ENCODE measurements around the gene AKR1D1. TPM values are rescaled to one million over a fixed set of nuclear protein-coding genes. Genes with fewer than 3 reads are reported as not detected.

AKR1D1 gene
- total RNA-seq, 1 experiment from 2014 or later, result 0.10 TPM

GRCh38 chr7:138033241-138033640, 43.0 kb upstream of the AKR1D1 start (continued):
- TF ChIP-seq ZBTB33 (IDR thresholded peaks at IDR 0.05; ENCODE audit: extremely low read depth, insufficient replicate concordance, low read length) (no peak), ELF1 (IDR thresholded peaks at IDR 0.05; ENCODE audit: borderline replicate concordance, low read depth) (no peak), CEBPB (IDR thresholded peaks at IDR 0.05; ENCODE audit: low read depth) (no peak), POLR2AphosphoS5 (IDR thresholded peaks at IDR 0.05; ENCODE audit: low read depth, low read length) (no peak)

- no TSS peak for BruUV-seq (replicated peaks)
Measured at GRCh38 chr7:138036135-138036534, 40.1 kb upstream of the AKR1D1 start.

More at GRCh38 chr7:138036135-138036534, 40.1 kb upstream of the AKR1D1 start:
- Histone ChIP-seq H3K9me2 (ENCODE audit: insufficient read depth) (no peaks in the 10 kb centered on the region), H3K9me3 (ENCODE audit: control insufficient read depth in 1 of 2, insufficient read depth in 1 of 2, low read depth in 1 of 2, low read length in 2 of 2) (no peaks in the 10 kb centered on the region; a peak in 1 of 4 replicates), H3K4me1 (ENCODE audit: control insufficient read depth in 1 of 2, insufficient read depth in 2 of 2, low read length in 2 of 2) (no peaks in the 10 kb centered on the region), H3K27me3 (ENCODE audit: insufficient read depth, low read length) (no peaks in the 10 kb centered on the region), H3K4me3 (replicated peaks in 1 of 2; ENCODE audit: low read depth in 1 of 2, low read length in 2 of 2) (no peak overlapping the region), H3K9ac (ENCODE audit: low read length) (no peak overlapping the region), H3K36me3 (ENCODE audit: control insufficient read depth in 1 of 2, insufficient read depth in 2 of 2, low read length in 2 of 2) (no peaks in the 10 kb centered on the region), H3K27ac (ENCODE audit: low read depth, low read length) (no peak overlapping the region), H3K4me2 (ENCODE audit: low read length) (no peak overlapping the region), H2AFZ (ENCODE audit: low read depth, low read length, poor library complexity, severe bottlenecking) (no peak overlapping the region), H3K79me2 (ENCODE audit: insufficient read depth, low read length) (no peaks in the 10 kb centered on the region), H4K20me1 (ENCODE audit: insufficient read depth) (no peaks in the 10 kb centered on the region)
- ATAC-seq, result no peak
- ChIA-PET RAD21 (ENCODE audit: low non-redundant PET in 1 of 2, low total read pairs in 2 of 2, uncharacterized antibody in 2 of 2, unreplicated experiment in 2 of 2) (no interaction called here), CTCF (no interaction called here), POLR2A (no interaction called here)
- intact Hi-C loops (cut with micrococcal nuclease), result no loop called here
- TF ChIP-seq ZNF274 (IDR thresholded peaks at IDR 0.05; ENCODE audit: low read depth, low read length), result no peak
- TF ChIP-seq SIN3A (IDR thresholded peaks at IDR 0.05; ENCODE audit: low read depth), result no peak
- TF ChIP-seq POLR2A (IDR thresholded peaks at IDR 0.05; ENCODE audit: borderline replicate concordance, extremely low read depth, insufficient read depth, insufficient read length), result no peak
- TF ChIP-seq CEBPB (IDR thresholded peaks at IDR 0.05; ENCODE audit: low read depth), result no peak
- no peak for TF ChIP-seq EGR1 (IDR thresholded peaks at IDR 0.05; ENCODE audit: low read depth)
- TF ChIP-seq YY1 (IDR thresholded peaks at IDR 0.05; ENCODE audit: extremely low read depth, insufficient replicate concordance, low read depth, low read length), result no peak
- no peak for TF ChIP-seq ZFX (IDR thresholded peaks at IDR 0.05)
- no peak for TF ChIP-seq ATF3 (IDR thresholded peaks at IDR 0.05)
- no peak for TF ChIP-seq CBX3 (IDR thresholded peaks at IDR 0.05; ENCODE audit: low read depth)
- TF ChIP-seq JUND (IDR thresholded peaks at IDR 0.05), result no peak
- no peak for TF ChIP-seq ZBTB33 (IDR thresholded peaks at IDR 0.05; ENCODE audit: extremely low read depth, insufficient replicate concordance, low read length)
- no peak for TF ChIP-seq RAD21 (IDR thresholded peaks at IDR 0.05; ENCODE audit: low read depth)
- TF ChIP-seq TCF7L2 (IDR thresholded peaks at IDR 0.05; ENCODE audit: borderline replicate concordance, extremely low read depth, insufficient read depth, insufficient read length), result no peak
- TF ChIP-seq CTCF (IDR thresholded peaks at IDR 0.05 in 2 of 3, conservative IDR thresholded peaks at IDR 0.05 in 1 of 3; ENCODE audit: borderline replicate concordance in 1 of 3, insufficient read depth in 1 of 3, low read depth in 2 of 3, low read length in 2 of 3), result no peak
- TF ChIP-seq ELF1 (IDR thresholded peaks at IDR 0.05; ENCODE audit: borderline replicate concordance, low read depth), result no peak
- TF ChIP-seq SRF (IDR thresholded peaks at IDR 0.05; ENCODE audit: low read depth), result no peak
- no peak for TF ChIP-seq POLR2AphosphoS5 (IDR thresholded peaks at IDR 0.05; ENCODE audit: low read depth, low read length)
- no peak for DNase-seq (ENCODE audit: low read depth, low spot score)
